MCF 10A (cell line): ENCODE measurements around the gene SLC7A5. TPM values are rescaled to one million over a fixed set of nuclear protein-coding genes. Genes with fewer than 3 reads are reported as not detected.

Experiments
- BruUV-seq: library from RNA; stranded (reverse); fragments of 400-500 nt; replicated peaks from 2 replicates; lab custom pipeline; 2021; lab: Mats Ljungman, UMichigan
- CTCF ChIA-PET: fragments of 300-600 bp; sonication (Branson Sonifier 250); formaldehyde crosslinking; extraction: SDS; loops from one replicate; lab custom pipeline; 2021; ENCODE audit warnings: antibody characterized with exemption, inconsistent platforms; lab: Yijun Ruan, JAX
- POLR2A ChIA-PET: fragments of 300-600, 350-650 bp; sonication (Branson Sonifier 250); formaldehyde crosslinking; extraction: SDS; loops from one replicate; lab custom pipeline; 2020; ENCODE audit warnings: antibody characterized with exemption, inconsistent platforms; lab: Yijun Ruan, JAX
- DNase-seq: peaks from one replicate; pipeline ENCODE4 v3.0.0-alpha.2; 2018; ENCODE audit not compliant: unreplicated experiment
- H3K27ac Mint-ChIP-seq: one replicate; pipeline ENCODE4 v1.8.0; 2022; ENCODE audit warnings: mild to moderate bottlenecking, low read depth, mixed read lengths; ENCODE audit not compliant: unreplicated experiment
- H3K27me3 Mint-ChIP-seq: one replicate; pipeline ENCODE4 v1.8.0; 2022; ENCODE audit warnings: mixed read lengths; ENCODE audit not compliant: insufficient read depth, unreplicated experiment
- H3K36me3 Mint-ChIP-seq: one replicate; pipeline ENCODE4 v1.8.0; 2022; ENCODE audit warnings: mild to moderate bottlenecking, moderate library complexity, mixed read lengths; ENCODE audit not compliant: insufficient read depth, unreplicated experiment
- H3K4me1 Mint-ChIP-seq: one replicate; pipeline ENCODE4 v1.8.0; 2022; ENCODE audit warnings: mixed read lengths; ENCODE audit not compliant: insufficient read depth, unreplicated experiment
- H3K4me3 Mint-ChIP-seq: one replicate; pipeline ENCODE4 v1.8.0; 2022; ENCODE audit warnings: mild to moderate bottlenecking, moderate library complexity, mixed read lengths; ENCODE audit not compliant: unreplicated experiment
- H3K9me3 Mint-ChIP-seq: one replicate; pipeline ENCODE4 v1.8.0; 2022; ENCODE audit warnings: mixed read lengths; ENCODE audit not compliant: unreplicated experiment
- CTCF ChIP-seq: fragments of 200-600 bp; IDR thresholded peaks from one replicate; pipeline ENCODE4 v1.8.0; 2022; ENCODE audit warnings: antibody characterized with exemption, mild to moderate bottlenecking; ENCODE audit not compliant: unreplicated experiment
- intact Hi-C: fragments of 100-400 bp; cut with micrococcal nuclease; formaldehyde crosslinking; loops from 2 replicates; pipeline ENCODE4 v1.14.1; 2022
- total RNA-seq: library from RNA; stranded (reverse); gene quantifications from 2 replicates; pipeline ENCODE4 v1.2.3, GENCODE V29; 2022

The SLC7A5 gene
- total RNA-seq, 1 experiment from 2014 or later: 1,007 TPM

- TF ChIP-seq CTCF: no peak
- Mint-ChIP-seq H3K9me3 (no peaks in the 10 kb centered on the region), H3K27ac (no peak overlapping the region), H3K27me3 (no peaks in the 10 kb centered on the region), H3K36me3 (peaks cover 86% of the 10 kb centered on the region), H3K4me1 (peaks cover 12% of the 10 kb centered on the region), H3K4me3 (no peak overlapping the region)
- BruUV-seq: no TSS peak
- DNase-seq: no peak
- intact Hi-C loops: no loop called here
- ChIA-PET CTCF (interaction anchor here (1.0 to 7.6 kb wide), 4 partner anchors 11 to 70 kb away, joined by 3 to 63 read pairs (median 18); no protein-coding TSS in a partner anchor), POLR2A (interaction anchor here (0.6 to 1.5 kb wide), 6 partner anchors 10 to 61 kb away, joined by 3 to 6 read pairs (median 4); no protein-coding TSS in a partner anchor)
Observed at GRCh38 chr16:87839542-87840270, 29.6 kb downstream of the SLC7A5 start.

- peaks cover 10% of the 10 kb centered on the region for H3K4me1 Mint-ChIP-seq
- H3K9me3 Mint-ChIP-seq: no peaks in the 10 kb centered on the region
- CTCF ChIA-PET: interaction anchor here (1.0 to 7.6 kb wide), 5 partner anchors 11 to 71 kb away, joined by 3 to 63 read pairs (median 13); no protein-coding TSS in a partner anchor
- BruUV-seq: no TSS peak
- no peak for TF ChIP-seq CTCF
- H3K4me3 Mint-ChIP-seq: no peak overlapping the region
- no peak for DNase-seq
- intact Hi-C loops: no loop called here
- POLR2A ChIA-PET: interaction anchor here (0.7 to 1.5 kb wide), 6 partner anchors 11 to 60 kb away, joined by 3 to 6 read pairs (median 4); no protein-coding TSS in a partner anchor
- peaks cover 90% of the 10 kb centered on the region for H3K36me3 Mint-ChIP-seq
- H3K27me3 Mint-ChIP-seq: no peaks in the 10 kb centered on the region
- no peak overlapping the region for H3K27ac Mint-ChIP-seq
Observed at GRCh38 chr16:87838643-87839541, 30.4 kb downstream of the SLC7A5 start.

- no peak for DNase-seq
- BruUV-seq: no TSS peak
- Mint-ChIP-seq H3K27ac (no peak overlapping the region), H3K4me1 (peaks cover 2% of the 10 kb centered on the region), H3K27me3 (no peaks in the 10 kb centered on the region), H3K9me3 (no peaks in the 10 kb centered on the region), H3K4me3 (no peak overlapping the region), H3K36me3 (peaks cover 91% of the 10 kb centered on the region)
- TF ChIP-seq CTCF: no peak
- intact Hi-C loops: no loop called here
- ChIA-PET POLR2A (interaction anchor here (0.6 to 1.5 kb wide), 7 partner anchors 8 to 59 kb away, joined by 3 to 4 read pairs (median 3); no protein-coding TSS in a partner anchor), CTCF (interaction anchor here (1.4 to 7.6 kb wide), 3 partner anchors 13 to 34 kb away, joined by 4 to 63 read pairs (median 13); no protein-coding TSS in a partner anchor)
Observed at GRCh38 chr16:87837627-87838289, 31.5 kb downstream of the SLC7A5 start.
